ENCODE data around the gene PAPSS1.

Gene PAPSS1

GRCh38 chr4:107600436-107600835 lies 119.6 kb downstream of the PAPSS1 start:
- no peak for TF ChIP-seq ZFX (IDR thresholded peaks at IDR 0.05; ENCODE audit: borderline replicate concordance)
- TF ChIP-seq CTCF (IDR thresholded peaks at IDR 0.05), result no peak
- H3K27ac ChIP-seq, result no peak overlapping the region

GRCh38 chr4:107599841-107600240 lies 120.2 kb downstream of the PAPSS1 start:
- TF ChIP-seq ZFX (IDR thresholded peaks at IDR 0.05; ENCODE audit: borderline replicate concordance), result no peak
- no peak for TF ChIP-seq CTCF (IDR thresholded peaks at IDR 0.05)
- H3K27ac ChIP-seq, result no peak overlapping the region

GRCh38 chr4:107593230-107593629 lies 126.8 kb downstream of the PAPSS1 start:
- TF ChIP-seq ZFX (IDR thresholded peaks at IDR 0.05; ENCODE audit: borderline replicate concordance) (no peak), CTCF (IDR thresholded peaks at IDR 0.05) (no peak)
- H3K27ac ChIP-seq, result no peak overlapping the region

DNA sequence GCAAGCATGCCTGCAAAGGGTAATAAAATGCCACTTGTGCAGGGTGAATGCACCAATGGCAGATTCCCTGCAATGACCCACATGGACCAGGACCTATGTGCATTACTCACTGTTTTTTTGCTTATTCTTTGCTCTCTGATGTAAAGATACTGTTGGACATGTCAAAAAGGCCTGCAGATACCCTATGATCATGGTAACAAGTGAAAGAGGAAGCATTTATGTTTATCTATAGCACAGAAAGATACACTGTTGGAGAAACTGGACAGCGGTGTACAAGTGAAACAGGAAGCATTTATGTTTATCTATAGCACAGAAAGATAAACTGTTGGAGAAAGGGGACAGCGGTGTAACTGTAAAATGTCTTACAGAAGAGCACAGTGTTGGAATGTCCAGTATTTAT lies 127.5 kb downstream of the PAPSS1 start:
- no peak overlapping the region for H3K27ac ChIP-seq
- TF ChIP-seq CTCF (IDR thresholded peaks at IDR 0.05) (no peak), ZFX (IDR thresholded peaks at IDR 0.05; ENCODE audit: borderline replicate concordance) (no peak)

GRCh38 chr4:107589269-107589668 lies 130.8 kb downstream of the PAPSS1 start:
- H3K27ac ChIP-seq, result no peak overlapping the region
- no peak for TF ChIP-seq CTCF (IDR thresholded peaks at IDR 0.05)
- TF ChIP-seq ZFX (IDR thresholded peaks at IDR 0.05; ENCODE audit: borderline replicate concordance), result no peak

- H3K27ac ChIP-seq, result no peak overlapping the region
- TF ChIP-seq CTCF (IDR thresholded peaks at IDR 0.05), result no peak
- no peak for TF ChIP-seq ZFX (IDR thresholded peaks at IDR 0.05; ENCODE audit: borderline replicate concordance)
Measured at GRCh38 chr4:107586371-107586770, 133.7 kb downstream of the PAPSS1 start.

- H3K27ac ChIP-seq, result no peak overlapping the region
- no peak for TF ChIP-seq CTCF (IDR thresholded peaks at IDR 0.05)
- TF ChIP-seq ZFX (IDR thresholded peaks at IDR 0.05; ENCODE audit: borderline replicate concordance), result no peak
Measured at GRCh38 chr4:107579099-107579498, 140.9 kb downstream of the PAPSS1 start.
